HG03045 (cell line): ENCODE data around the gene ARHGAP45.

Experiments
- ATAC-seq: cut with Tn5 transposase; IDR thresholded peaks from one replicate; pipeline ENCODE4 v1.9.1; 2021; ENCODE audit warnings: mild to moderate bottlenecking, moderate library complexity; ENCODE audit not compliant: unreplicated experiment

ARHGAP45 gene

DNA sequence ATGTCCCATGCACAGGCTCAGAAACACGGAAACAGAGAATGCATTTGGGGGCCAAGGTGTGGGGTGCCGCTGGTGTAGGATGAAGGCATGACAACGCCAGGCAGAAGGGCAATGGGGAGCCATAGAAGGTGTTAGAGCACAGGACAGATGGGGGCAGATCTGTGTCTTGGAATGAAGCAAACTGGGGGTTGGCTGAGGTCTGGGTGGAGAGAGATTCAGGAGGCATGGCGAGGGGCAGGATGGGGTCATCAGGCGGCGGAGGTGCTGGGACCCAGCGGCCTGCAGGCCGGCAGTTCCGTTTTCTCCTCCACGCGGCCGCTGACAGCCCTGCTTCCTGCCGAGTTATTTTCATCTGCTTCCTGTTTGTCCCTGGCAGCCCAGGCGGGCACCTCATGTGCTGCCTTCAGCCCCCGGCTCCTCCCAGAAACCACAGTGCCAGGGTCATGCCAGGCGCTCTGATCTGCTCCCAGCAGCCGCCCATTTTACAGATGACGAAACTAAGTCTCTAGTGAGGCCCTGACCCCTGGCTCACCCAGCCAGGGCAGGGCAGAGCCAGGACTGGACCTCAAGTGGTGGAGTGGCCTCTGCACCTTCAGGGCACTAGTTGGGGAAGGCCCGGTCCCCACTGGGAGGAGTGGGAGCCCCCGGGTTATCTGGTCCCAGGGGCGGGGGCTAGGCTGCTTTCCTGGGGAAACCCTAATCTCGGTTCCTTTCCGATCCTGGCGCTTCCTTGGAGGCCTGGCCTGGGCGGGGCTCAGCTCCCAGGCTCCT, 2.2 kb downstream of the ARHGAP45 start:
- ATAC-seq, result no peak

DNA sequence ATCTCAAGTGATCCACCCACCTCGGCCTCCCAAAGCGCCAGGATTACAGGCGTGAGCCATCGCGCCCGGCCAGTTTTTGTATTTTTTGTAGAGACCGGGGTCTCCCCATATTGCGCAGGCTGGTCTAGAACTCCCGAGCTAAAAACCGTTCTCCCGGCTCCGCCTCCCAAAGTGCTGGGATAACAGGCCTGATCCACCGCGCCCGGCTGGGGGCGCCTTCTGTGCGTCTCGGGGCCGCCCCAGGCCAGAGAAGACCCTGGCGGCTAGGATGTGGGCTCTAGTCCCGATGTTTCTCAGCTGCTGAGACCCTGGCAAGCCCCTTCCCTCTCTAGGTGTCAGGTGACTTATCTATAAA, 3.6 kb downstream of the ARHGAP45 start:
- no peak for ATAC-seq

DNA sequence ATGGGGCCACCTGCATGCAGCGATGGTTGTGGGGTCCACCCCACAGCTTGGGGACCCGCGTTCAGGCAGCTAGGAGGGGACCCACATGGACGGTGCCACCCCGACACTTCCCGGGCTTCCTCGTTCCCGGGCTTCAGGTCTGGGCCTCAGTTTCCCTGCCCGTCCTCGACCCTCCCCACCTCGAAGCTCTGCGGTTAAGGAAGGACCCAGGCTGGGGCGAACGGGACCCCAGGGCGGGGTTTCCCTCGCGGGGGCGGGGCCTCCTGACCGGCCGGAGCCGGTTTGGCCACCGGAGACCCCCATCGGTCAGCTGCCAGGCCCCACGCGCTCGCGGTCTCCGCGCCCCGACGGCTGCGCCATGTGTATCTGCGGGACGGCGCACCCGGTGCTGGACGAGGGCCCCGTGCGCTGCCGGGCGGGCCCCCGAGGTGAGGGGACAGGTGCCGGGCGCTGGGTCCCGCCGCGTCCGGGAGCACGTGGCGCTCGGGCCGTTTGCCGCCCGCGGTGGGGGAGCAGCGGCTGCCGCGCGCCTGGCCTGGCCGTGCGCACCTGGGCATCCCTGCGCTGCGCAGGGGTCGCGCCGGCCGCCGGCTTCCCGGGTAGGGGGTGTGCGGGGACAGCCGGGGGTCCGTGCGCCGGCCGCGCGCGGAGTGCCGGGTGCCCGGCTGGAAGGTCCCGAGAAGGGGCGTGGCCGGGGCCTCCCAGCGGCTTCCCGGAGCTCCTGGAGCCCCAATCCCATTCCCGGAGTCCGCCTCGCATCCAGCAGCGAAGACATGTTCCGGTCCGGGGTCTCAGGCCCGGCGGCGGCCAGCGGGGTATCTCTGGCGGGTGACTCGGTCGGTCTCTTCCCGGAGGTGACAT, 4.2 kb downstream of the ARHGAP45 start:
- no peak for ATAC-seq

DNA sequence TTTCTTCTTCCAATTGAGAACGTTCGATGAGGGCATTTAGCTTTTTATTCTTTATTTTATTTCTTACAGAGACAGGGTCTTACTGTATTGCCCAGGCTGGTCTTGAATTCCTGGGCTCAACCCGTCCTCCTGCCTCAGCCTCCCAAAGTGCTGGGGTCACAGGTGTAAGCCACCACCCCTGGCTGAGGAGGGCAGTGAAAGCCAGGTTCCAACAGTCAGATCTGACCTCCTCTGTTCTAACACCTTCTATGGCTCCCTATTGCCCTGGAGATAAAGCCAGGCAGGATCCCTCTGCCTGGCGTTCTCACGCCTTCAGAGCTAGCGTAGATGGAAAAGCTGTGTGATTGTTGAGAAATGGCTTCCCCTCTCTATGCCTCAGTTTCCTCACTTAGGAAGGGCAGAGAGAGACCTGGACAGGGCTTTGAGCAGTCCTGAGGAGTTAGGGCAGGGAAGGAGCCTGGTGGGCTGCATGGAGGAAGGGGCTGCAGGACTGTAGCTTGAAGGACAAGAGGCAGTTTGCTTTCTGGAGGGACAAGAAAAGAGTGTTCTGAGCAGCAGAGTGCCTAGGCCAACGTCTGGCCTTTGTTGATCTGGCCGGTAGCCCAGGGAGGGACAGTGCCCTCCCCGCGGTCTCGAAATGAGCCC, 5.5 kb downstream of the ARHGAP45 start:
- no peak for ATAC-seq

DNA sequence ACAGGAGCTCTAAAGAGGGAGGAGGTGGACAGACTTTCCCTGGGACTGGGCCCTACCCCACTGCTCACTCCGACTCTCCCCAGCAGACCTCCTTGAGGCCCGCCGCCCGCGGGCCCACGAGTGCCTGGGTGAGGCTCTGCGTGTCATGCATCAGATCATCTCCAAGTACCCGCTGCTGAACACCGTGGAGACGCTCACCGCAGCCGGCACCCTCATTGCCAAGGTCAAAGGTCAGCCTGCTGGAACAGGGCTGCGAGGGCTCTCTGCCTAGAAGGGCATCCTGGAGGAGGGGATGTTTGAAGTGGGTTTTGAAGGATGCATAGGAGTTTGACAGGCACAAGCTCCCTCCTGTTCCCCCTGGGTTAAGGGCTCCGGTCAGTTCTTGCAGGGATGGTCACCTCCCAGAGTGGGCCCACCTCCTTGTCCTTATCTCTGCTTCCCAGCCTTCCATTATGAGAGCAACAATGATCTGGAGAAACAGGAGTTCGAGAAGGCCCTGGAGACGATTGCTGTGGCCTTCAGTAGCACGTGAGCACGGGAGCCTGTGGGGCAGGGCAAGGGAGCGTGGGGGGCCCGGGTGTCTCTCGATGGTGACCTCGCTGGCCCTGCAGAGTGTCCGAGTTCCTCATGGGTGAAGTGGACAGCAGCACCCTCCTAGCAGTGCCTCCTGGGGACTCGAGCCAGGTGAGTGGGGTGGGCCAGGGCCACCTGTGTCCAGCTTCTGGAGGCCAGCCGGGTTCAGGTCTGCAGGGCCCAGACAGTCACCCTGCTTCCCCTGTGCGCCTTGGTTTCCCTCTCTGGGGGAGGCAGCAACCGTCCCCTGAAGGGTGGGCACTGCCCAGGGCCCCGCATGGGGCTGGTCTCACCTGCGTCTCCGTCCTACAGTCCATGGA, 6.3 kb downstream of the ARHGAP45 start:
- ATAC-seq, result no peak

DNA sequence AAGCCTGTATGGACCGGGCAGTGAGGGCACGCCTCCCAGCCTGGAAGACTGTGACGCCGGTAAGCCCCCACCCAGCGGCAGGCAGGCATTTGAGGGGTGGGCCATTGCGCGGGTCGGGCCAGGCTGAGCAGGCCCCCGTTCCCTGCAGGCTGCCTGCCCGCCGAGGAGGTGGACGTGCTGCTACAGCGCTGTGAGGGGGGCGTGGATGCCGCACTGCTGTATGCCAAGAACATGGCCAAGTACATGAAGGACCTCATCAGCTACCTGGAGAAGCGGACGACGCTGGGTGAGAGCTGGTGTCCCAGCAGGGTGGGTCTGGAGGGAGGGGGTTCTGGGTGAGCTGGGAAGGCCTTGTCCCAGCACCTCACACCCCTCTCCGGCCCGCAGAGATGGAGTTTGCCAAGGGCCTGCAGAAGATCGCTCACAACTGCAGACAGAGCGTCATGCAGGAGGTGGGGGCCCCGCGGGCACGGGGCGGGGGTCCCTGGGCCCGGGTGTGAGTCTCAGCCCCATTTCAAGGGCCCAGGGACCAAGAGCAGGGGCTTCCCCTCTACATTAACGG, 7.1 kb downstream of the ARHGAP45 start:
- no peak for ATAC-seq

DNA sequence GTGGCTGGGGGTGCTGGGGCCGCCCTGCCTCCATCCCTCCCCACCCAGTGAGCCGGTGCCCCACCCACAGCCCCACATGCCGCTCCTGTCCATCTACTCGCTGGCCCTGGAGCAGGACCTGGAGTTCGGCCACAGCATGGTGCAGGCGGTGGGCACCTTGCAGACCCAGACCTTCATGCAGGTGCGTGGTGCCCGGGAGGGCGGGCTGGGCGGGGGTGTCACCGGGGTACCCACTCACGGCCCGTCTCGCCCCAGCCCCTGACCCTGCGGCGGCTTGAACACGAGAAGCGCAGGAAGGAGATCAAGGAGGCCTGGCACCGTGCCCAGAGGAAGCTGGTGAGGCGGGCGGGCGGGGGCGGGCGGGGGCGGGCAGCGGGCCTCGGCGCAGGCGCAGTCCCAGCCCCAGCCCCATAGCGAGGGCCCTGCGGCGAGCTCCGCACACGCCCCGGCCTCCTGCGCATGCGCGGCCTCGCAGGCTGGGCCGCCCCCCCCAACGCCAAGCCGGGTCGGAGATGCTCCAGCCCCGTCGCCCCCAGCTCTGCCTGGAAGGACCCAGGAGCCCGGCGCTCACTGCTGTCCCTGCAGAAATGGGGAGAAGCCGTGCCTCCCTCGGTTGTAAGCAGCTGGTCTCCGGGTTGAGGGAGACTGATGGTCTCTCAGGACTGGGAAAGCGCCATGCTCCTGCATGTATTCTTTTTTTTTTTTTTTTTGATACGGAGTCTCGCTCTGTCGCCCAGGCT, 7.7 kb downstream of the ARHGAP45 start:
- ATAC-seq, result peak; percentile 35

DNA sequence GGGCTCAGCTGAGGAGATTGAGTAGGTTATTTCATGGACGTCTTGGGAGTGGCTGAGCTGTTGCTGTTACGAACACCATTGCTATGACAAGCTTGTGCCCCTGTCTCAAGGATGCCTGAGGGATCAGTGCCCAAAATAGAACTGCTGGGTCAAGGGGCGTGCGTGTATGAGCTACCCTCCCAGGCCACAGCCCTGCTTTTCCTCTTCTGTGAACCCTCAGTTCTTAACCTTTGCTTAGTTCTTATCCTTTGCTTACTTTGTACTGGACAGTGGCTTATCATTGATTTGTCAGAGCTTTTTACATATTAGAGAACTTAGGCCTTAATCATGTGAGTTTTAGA, 9.0 kb downstream of the ARHGAP45 start:
- ATAC-seq, result no peak

DNA sequence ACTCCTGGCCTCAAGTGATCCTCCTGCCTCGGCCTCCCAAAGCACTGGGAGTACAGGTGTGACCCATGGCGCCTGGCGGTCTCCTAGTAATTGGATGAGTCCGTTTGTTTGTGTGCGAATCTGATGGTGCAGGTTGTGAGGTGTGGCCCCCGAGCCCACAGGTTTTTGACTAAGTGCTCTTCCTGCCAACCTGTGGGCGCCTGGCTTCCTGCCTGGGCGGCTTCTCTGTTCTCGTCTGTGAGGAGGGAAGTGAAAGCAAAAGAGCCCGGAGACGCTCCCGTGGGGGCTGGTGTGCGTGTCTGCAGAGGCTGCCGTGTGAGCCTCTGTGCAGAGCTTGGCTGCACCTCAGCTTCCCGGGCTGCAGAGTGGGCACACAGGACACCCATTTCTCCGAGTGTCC, 10.0 kb downstream of the ARHGAP45 start:
- peak; percentile 40 for ATAC-seq

DNA sequence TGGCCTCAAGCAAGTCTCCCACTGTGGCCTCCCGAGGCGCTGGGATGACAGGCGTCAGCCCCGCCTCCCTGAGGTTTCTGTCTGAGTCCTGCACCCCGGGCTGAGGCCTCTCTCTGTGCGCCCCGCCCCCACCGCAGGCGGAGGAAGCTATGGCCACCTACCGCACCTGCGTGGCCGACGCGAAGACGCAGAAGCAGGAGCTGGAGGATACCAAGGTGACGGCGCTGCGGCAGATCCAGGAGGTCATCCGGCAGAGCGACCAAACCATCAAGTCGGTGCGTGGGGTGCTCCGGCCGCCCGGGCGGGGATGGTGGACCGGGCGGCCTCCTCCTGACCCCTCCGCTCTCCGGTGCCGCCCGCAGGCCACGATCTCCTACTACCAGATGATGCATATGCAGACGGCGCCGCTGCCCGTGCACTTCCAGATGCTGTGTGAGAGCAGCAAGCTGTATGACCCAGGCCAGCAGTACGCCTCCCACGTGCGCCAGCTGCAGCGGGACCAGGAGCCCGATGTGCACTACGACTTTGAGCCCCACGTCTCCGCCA, 12.7 kb downstream of the ARHGAP45 start:
- ATAC-seq, result no peak

DNA sequence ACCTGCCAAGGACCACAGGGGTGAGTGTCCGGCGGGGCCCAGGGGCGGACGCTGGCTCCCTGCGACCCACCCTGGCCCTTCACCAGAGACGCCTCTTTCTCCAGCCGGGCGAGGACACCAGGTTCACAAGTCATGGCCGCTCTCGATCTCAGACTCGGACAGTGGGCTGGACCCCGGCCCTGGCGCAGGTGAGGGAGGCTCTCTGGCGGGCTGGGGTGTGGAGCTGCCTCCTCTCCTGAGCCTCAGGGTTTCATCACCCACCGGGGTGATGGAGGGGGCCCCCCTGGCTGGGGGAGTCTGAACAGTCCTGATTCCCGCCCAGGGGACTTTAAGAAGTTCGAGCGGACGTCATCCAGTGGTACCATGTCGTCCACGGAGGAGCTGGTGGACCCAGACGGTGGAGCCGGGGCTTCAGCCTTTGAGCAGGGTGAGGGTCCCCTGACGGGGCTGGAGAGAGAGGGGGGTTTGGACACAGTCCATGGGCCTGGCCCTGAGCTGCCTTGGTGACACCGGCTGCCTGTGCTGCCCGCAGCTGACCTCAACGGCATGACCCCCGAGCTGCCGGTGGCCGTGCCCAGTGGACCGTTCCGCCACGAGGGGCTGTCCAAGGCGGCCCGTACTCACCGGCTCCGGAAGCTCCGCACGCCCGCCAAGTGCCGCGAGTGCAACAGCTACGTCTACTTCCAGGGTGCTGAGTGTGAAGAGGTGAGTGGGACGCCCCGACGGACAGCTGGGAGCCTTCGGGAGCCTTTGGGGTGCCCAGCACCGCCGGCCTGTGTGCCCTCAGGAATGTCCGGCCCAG, 13.6 kb downstream of the ARHGAP45 start:
- ATAC-seq, result no peak

DNA sequence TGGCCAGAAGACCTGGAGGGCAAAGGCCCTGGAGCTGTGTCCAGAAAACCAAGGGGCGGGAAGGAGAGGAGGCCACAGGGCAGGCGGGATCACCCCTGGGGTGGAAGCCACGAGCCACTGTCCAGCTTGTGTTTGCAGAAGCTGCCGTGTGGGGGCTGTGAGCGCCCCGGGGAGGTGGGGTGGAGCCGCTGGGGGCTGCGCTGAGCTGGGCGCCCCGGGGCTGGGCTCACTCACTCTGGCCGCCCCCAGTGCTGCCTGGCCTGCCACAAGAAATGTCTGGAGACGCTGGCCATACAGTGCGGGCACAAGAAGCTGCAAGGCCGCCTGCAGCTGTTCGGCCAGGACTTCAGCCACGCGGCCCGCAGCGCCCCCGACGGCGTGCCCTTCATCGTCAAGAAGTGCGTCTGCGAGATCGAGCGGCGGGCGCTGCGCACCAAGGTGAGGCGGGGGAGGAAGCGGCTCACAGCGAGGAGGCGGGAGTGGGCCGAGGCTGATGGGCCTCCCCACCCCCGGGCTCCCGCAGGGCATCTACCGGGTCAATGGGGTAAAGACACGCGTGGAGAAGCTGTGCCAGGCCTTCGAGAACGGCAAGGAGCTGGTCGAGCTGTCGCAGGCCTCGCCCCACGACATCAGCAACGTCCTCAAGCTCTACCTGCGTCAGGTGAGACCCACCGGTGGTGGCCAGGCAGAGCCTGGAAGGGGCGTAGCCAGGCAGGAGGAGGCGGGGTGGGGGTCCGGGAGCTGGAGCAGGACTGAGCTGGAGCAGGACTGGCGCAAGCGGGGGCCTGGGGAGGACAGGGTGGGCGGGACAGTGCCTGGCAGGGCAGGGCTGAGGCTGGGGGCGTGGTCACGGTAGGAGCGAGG, 14.6 kb downstream of the ARHGAP45 start:
- no peak for ATAC-seq

DNA sequence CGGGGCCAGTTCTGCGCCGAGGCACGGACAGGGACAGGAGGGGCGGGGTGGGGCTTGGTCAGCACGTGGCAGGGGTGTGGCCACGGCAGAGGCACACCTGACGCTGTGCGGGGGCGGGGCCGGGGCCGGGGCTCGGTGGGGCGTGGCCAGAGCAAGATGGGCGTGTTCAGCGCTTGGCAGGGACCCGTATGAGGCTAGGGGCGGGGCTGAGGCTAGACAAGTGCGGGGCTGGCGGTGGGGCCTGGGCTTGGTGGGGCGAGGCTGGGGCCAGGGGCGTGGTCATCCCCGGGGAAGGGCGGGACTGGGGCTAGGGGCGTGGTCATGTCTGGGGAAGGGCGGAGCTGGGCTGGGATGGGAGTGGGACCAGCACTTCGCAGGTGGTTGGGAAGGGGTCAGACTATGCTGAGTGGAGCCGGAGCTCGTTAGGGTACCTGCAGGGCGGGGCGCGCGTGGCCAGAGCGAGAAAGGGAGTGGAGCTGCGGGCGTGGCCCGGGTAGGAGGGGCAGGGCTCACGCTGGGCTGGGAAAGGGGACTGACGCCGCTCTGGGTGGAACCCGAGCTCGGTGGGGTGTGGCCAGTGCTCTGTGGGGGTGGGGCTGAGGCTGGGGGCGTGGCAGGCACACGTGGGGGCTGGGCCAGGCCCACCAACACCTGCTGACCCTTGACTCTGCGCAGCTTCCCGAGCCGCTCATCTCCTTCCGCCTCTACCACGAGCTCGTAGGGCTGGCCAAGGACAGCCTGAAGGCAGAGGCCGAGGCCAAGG, 15.4 kb downstream of the ARHGAP45 start:
- ATAC-seq, result no peak

DNA sequence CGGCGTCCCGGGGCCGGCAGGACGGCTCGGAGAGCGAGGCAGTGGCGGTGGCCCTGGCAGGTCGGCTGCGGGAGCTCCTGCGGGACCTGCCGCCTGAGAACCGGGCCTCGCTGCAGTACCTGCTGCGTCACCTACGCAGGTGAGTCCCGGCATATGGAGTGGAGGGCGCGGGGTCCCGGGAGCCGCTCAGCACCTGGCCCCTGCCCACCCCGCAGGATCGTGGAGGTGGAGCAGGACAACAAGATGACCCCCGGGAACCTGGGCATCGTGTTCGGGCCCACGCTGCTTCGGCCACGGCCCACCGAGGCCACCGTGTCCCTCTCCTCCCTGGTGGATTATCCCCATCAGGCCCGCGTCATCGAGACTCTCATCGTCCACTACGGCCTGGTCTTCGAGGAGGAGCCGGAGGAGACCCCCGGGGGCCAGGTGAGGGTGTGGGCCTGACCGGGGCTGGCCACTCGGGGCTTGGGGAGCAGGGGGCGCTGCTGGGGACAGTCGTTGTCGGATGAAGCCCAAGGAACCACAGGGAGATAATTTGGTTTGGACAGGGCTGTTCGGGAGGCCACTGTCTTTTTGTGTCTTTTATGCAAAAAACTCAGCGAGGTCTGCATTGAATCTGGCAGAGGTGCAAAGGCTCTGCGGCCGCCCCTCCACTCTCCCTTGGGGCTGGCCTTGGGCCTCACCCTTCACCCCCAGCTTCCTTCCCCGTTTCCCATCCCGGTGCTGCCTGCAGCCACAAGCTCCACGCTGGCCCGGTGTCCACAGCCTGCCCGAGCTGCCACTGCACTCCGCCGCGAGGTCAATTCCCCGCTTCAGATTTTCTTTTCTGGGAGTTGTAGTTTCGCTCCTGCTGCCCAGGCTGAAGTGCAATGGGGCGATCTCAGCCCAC, 16.2 kb downstream of the ARHGAP45 start:
- ATAC-seq, result no peak

DNA sequence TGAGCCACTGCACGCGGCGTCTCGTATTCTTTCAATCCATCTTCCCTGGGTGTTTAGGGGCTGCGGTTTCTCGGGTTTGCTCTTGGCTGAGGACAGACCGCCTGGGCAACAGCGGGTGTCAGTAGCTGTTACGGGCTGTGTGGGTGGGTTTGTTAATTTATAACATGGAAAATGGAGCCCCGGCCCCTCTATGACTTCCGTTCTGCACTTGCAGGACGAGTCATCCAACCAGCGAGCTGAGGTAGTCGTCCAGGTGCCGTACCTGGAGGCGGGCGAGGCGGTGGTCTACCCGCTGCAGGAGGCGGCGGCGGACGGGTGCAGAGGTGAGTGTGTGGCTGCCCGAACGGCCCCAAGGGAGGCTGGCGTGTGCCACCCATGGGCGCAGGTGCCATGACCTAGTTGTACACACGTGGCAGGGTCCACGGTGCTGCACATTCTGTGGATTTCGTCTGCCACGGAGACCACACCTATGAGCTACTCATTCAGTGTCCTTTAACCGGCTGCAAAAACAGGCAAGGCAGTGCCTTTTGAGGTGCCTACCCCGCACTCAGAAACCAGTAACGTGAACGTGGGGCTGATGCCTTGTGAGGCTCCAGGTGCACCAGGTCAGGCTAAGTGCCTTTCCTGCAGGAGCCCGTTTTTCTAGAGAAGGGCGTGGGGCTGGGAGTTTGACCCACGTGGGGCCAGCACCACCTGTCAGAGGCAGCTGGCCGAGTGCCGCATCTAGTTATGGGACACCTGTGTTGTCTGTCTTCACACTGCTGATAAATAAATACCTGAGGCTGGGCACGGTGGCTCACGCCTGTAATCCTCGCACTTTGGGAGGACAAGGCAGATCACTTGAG, 17.3 kb downstream of the ARHGAP45 start:
- no peak for ATAC-seq
